OCI-LY1 (cell line): ENCODE data around the gene NFIA.

ENCODE experiments used
- EZH2 ChIP-seq: fragments of 200-600 bp; sonication (generic), shearing (Covaris generic); IDR thresholded peaks from 2 replicates; pipeline ENCODE4 v1.8.0; 2017; ENCODE audit warnings: borderline replicate concordance, mixed run types, mild to moderate bottlenecking, antibody characterized with exemption, low read length, moderate library complexity, mixed read lengths
- TF ChIP-seq, protein P1 (sequence below): fragments of 200-600 bp; sonication (generic), shearing (Covaris generic); IDR thresholded peaks from 2 replicates; pipeline ENCODE4 v1.5.1; 2017; ENCODE audit warnings: mild to moderate bottlenecking, antibody characterized with exemption, low read length, moderate library complexity, mixed read lengths

- TF ChIP-seq, protein P1, sequence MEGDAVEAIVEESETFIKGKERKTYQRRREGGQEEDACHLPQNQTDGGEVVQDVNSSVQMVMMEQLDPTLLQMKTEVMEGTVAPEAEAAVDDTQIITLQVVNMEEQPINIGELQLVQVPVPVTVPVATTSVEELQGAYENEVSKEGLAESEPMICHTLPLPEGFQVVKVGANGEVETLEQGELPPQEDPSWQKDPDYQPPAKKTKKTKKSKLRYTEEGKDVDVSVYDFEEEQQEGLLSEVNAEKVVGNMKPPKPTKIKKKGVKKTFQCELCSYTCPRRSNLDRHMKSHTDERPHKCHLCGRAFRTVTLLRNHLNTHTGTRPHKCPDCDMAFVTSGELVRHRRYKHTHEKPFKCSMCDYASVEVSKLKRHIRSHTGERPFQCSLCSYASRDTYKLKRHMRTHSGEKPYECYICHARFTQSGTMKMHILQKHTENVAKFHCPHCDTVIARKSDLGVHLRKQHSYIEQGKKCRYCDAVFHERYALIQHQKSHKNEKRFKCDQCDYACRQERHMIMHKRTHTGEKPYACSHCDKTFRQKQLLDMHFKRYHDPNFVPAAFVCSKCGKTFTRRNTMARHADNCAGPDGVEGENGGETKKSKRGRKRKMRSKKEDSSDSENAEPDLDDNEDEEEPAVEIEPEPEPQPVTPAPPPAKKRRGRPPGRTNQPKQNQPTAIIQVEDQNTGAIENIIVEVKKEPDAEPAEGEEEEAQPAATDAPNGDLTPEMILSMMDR, result no peak
- TF ChIP-seq EZH2, result no peak
Observed at GRCh38 chr1:61463220-61463619, 380.9 kb downstream of the NFIA start.
